Gastrocnemius medialis (tissue), 4 donors: ENCODE results near the gene ARMS2.

Experiments used
- POLR2A ChIP-seq, 2 donors: fragments of 450-650 bp; IDR thresholded peaks; one replicate each; pipeline ENCODE4 v1.6.1; 2017; ENCODE audit warnings: antibody characterized with exemption in 2 of 2, mild to moderate bottlenecking in 2 of 2, moderate library complexity in 2 of 2
- TF ChIP-seq, protein P1 (sequence below), 5 experiments: fragments of 450-650 bp in 3 of 5; fragments of 200-600 bp in 2 of 5; sonication (generic) in 2 of 5; IDR thresholded peaks in 4 of 5; conservative IDR thresholded peaks in 1 of 5; 1 replicate in 4 of 5; 2 replicates in 1 of 5; pipeline ENCODE4 v1.5.1; 2016 to 2019; ENCODE audit warnings: antibody characterized with exemption in 5 of 5, mild to moderate bottlenecking in 3 of 5, moderate library complexity in 3 of 5

DNA sequence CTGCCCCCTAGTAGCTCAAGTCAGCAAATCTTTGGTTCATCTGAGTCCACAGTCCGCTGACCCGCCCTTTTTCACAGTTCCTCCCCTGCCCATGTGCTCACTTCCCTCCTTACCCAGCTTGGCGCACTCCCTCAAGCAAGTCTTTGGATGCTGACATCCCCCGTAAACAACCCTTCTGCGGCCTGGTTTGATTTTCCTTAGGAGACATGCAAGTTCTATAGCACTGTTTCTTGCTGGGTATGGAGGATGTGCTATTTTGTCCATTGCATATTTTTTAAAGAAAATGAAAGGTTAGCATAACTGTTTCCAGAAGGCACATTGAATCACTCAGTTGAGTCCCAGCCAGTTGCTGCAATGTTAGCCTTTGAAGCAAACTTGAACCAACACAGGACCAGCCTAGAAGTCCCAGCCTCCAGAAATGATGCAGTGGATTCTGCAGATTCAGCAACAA lies 45.1 kb downstream of the ARMS2 start:
- TF ChIP-seq POLR2A (IDR thresholded peaks at IDR 0.05) = no peak
- TF ChIP-seq, protein P1, sequence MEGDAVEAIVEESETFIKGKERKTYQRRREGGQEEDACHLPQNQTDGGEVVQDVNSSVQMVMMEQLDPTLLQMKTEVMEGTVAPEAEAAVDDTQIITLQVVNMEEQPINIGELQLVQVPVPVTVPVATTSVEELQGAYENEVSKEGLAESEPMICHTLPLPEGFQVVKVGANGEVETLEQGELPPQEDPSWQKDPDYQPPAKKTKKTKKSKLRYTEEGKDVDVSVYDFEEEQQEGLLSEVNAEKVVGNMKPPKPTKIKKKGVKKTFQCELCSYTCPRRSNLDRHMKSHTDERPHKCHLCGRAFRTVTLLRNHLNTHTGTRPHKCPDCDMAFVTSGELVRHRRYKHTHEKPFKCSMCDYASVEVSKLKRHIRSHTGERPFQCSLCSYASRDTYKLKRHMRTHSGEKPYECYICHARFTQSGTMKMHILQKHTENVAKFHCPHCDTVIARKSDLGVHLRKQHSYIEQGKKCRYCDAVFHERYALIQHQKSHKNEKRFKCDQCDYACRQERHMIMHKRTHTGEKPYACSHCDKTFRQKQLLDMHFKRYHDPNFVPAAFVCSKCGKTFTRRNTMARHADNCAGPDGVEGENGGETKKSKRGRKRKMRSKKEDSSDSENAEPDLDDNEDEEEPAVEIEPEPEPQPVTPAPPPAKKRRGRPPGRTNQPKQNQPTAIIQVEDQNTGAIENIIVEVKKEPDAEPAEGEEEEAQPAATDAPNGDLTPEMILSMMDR (IDR thresholded peaks at IDR 0.05 in 4 of 5, conservative IDR thresholded peaks at IDR 0.05 in 1 of 5) = no peak
